Lung (tissue), 12 donors: Measurements from ENCODE around the gene ZNF467. TPM values are rescaled to one million over a fixed set of nuclear protein-coding genes. Genes with fewer than 3 reads are reported as not detected.

Experiments used
- ATAC-seq: fragments of 200-7000 bp; cut with Tn5 transposase; one replicate; pipeline ENCODE4 v1.9.1; 2020; ENCODE audit warnings: moderate number of reproducible peaks; ENCODE audit not compliant: insufficient read depth, low FRiP score
- DNase-seq, 3 donors: peaks; one replicate each; pipeline ENCODE4 v3.0.0-alpha.2; 2013 to 2017
- H3K27ac ChIP-seq, 2 donors: one replicate each; pipeline ENCODE4 v1.5.1; 2013; ENCODE audit warnings: mild to moderate bottlenecking in 2 of 2, moderate library complexity in 2 of 2, control low read depth in 1 of 2, inconsistent platforms in 1 of 2, low read depth in 1 of 2, low read length in 1 of 2
- H3K27me3 ChIP-seq, 3 donors: one replicate each; pipeline ENCODE4 v1.5.1; 2013; ENCODE audit warnings: low read length in 2 of 3; ENCODE audit not compliant: control insufficient read depth in 3 of 3, insufficient read depth in 3 of 3
- H3K36me3 ChIP-seq, 4 donors: one replicate each; pipeline ENCODE4 v1.5.1; 2013; ENCODE audit warnings: low read length in 4 of 4, mild to moderate bottlenecking in 1 of 4, moderate library complexity in 1 of 4; ENCODE audit not compliant: control insufficient read depth in 4 of 4, insufficient read depth in 4 of 4
- H3K4me1 ChIP-seq, 5 donors: one replicate each; pipeline ENCODE4 v1.5.1; 2013; ENCODE audit warnings: low read length in 5 of 5, mild to moderate bottlenecking in 2 of 5, moderate library complexity in 1 of 5; ENCODE audit not compliant: control insufficient read depth in 5 of 5, insufficient read depth in 5 of 5
- H3K4me3 ChIP-seq: one replicate; pipeline ENCODE4 v1.5.1; 2013; ENCODE audit warnings: mild to moderate bottlenecking, control low read depth, moderate library complexity
- H3K9ac ChIP-seq, 2 donors: one replicate each; pipeline ENCODE4 v1.5.1; 2013; ENCODE audit warnings: low read length in 2 of 2, control low read depth in 1 of 2; ENCODE audit not compliant: insufficient read depth in 1 of 2
- H3K9me3 ChIP-seq, 4 donors: one replicate each; pipeline ENCODE4 v1.5.1; 2013; ENCODE audit warnings: low read length in 3 of 4, mild to moderate bottlenecking in 1 of 4, moderate library complexity in 1 of 4; ENCODE audit not compliant: control insufficient read depth in 4 of 4, insufficient read depth in 3 of 4
- WGBS, 2 donors: extraction: QIAGEN DNeasy Blood & Tissue Kit; methylation state at CpG; one replicate each; pipeline ENCODE4 v1.1.7; 2013; 5-methylcytosine and 5-hydroxymethylcytosine counted together
- polyA plus RNA-seq, 2 donors: library from polyadenylated mRNA; stranded (reverse); fragments of 200-250 nt; gene quantifications; one replicate each; pipeline ENCODE4 v1.2.1, GENCODE V29; 2013
- total RNA-seq, 2 donors: library from RNA; depleted of rRNA in 1 of 2; stranded (reverse); fragments of >200 nt in 1 of 2; gene quantifications; one replicate each; pipeline ENCODE4 v1.2.1, GENCODE V29; 2014 to 2021
- TF ChIP-seq, protein P1 (sequence below): IDR thresholded peaks from 2 replicates; pipeline ENCODE4 v1.5.1; 2012; ENCODE audit warnings: mild to moderate bottlenecking; ENCODE audit errors: control extremely low read depth, extremely low read depth
- donor health status: control.
- donor health status: control.
- donor health status: Bipolar disorder and iron deficiency.
- donor health status: healthy.
- donor health status: DM: yes; HTN: yes; CAD: no.

The ZNF467 gene
- total and polyA plus RNA-seq, 4 donors: 9.8 to 27.2 (median 14.9) TPM

DNA sequence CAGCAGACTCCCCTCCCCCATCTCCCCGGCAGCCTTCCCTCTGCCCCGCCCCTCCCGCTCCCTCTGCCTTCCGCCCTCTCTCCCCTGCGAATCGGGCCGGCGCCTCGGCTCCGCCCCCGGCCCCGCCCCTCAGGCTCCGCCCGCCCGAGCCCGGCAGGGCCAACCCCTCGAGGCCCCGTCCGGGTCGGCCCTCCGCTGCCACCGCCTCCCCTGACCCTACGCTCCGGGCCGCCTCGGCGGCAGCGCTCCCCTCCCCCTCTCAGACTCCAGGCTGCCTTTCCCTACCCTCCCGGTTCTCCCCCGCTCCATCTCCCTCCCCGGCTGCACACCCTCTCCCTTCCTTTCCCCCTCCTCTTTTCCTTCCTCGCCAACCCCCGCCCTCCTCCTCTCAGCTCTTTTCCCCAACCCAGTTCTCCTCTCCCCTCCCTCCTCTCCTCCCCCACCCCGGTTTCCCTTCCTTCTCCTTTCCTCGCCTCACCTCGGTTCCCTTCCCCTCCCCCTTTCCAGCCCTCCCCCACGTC is 1.6 kb downstream of the ZNF467 start:
- no peaks in the 10 kb centered on the region for H3K9me3 ChIP-seq
- no peak overlapping the region for H3K9ac ChIP-seq
- TF ChIP-seq, protein P1, sequence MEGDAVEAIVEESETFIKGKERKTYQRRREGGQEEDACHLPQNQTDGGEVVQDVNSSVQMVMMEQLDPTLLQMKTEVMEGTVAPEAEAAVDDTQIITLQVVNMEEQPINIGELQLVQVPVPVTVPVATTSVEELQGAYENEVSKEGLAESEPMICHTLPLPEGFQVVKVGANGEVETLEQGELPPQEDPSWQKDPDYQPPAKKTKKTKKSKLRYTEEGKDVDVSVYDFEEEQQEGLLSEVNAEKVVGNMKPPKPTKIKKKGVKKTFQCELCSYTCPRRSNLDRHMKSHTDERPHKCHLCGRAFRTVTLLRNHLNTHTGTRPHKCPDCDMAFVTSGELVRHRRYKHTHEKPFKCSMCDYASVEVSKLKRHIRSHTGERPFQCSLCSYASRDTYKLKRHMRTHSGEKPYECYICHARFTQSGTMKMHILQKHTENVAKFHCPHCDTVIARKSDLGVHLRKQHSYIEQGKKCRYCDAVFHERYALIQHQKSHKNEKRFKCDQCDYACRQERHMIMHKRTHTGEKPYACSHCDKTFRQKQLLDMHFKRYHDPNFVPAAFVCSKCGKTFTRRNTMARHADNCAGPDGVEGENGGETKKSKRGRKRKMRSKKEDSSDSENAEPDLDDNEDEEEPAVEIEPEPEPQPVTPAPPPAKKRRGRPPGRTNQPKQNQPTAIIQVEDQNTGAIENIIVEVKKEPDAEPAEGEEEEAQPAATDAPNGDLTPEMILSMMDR: no peak
- 1 to 2% methylated on average over 18 to 37 of the region's 37 CpGs for WGBS, 2 donors
- peaks cover 0 to 6% (median 0%) of the 10 kb centered on the region in 3 donors for H3K27me3 ChIP-seq
- DNase-seq: peak; percentile 97 to 99 (median 98)
- H3K4me3 ChIP-seq: peak overlapping the region; percentile 52
- peaks cover 0 to 26% (median 15%) of the 10 kb centered on the region in 5 donors for H3K4me1 ChIP-seq
- H3K36me3 ChIP-seq: peaks cover 0 to 18% (median 7%) of the 10 kb centered on the region in 4 donors
- ATAC-seq: peak; percentile 91
- H3K27ac ChIP-seq: peak overlapping the region; percentile 27 to 59

DNA sequence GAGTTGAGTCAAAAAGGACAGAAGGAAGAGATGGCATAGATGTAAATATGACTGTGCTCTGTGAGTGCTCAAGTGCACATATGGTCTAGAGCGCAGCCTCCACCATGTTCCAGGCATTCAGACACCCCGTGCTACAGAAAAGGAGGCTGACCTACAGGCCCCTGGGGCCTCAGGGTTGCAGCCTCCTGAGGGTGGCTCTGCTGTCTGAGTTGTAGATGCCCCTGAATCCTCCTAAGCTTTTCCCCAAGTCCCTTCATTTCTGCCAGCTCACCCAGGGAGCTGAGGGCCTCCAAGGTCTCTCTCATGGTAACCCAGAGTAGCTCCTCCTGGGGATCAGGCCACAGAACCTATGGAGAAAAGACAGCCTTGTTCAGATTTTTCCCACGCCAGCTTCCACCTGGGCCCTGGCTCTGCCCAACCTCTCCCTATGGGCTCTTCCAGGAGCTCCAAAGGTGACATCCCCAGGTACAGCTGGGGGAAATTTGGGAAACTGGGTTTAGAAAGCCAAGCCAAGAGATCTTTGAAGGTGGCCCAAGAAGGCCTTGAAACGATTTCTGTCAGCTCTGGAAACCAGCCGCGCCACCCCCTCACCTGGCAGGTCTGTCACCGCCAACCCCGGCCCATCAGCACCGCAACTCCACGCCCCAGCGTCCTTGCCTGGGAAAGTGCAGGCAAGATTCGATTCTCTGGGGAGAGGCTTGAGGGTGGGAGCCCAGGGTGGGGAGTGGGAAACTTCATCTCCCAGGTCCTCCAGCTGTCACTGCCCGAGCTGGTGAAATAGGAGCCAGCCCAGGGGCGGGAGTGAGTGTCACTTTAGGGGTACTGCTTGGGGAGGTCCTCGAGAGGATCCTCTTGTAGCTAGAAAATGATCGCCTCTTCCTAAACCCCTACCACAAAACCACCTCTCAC is 2.4 kb downstream of the ZNF467 start:
- ATAC-seq: no peak

DNA sequence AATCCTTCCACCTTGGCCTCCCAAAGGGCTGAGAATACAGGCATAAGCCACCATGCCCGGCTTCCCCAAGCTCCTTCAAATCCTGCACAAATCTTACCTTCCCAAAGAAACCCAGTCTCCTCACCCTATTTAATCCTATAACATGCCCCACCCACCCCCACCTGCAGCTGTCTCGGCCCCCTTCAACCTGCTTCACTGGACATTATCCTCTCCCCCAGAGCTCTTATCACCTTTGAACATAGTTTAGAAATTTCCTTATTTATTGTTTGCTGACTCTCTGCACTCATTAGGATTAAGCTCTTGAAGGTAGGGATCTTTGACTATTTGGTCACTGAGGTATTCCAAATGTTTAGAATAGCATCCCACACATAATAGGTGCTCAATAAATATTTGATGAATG is 3.5 kb downstream of the ZNF467 start:
- TF ChIP-seq, protein P1: no peak
- no peak for DNase-seq
- H3K9ac ChIP-seq: no peak overlapping the region
- H3K4me1 ChIP-seq: peaks cover 0 to 12% (median 5%) of the 10 kb centered on the region in 5 donors
- no peak for ATAC-seq
- peaks cover 0 to 19% (median 0%) of the 10 kb centered on the region in 3 donors for H3K27me3 ChIP-seq
- H3K9me3 ChIP-seq: peaks cover 0 to 3% (median 0%) of the 10 kb centered on the region in 4 donors
- 88 to 93% methylated on average over 2 of the region's 2 CpGs for WGBS, 2 donors
- H3K36me3 ChIP-seq: peaks cover 0 to 33% (median 11%) of the 10 kb centered on the region in 4 donors
- no peak overlapping the region for H3K4me3 ChIP-seq
- H3K27ac ChIP-seq: no peak overlapping the region

More for the DNA sequence above, 2.4 kb downstream of the ZNF467 start:
- Histone ChIP-seq H3K9ac (no peak overlapping the region), H3K4me3 (no peak overlapping the region), H3K4me1 (peaks cover 0 to 18% (median 13%) of the 10 kb centered on the region in 5 donors), H3K36me3 (peaks cover 0 to 23% (median 7%) of the 10 kb centered on the region in 4 donors), H3K9me3 (no peaks in the 10 kb centered on the region), H3K27ac (peak overlapping the region in 1 of 2 donors; percentile 59), H3K27me3 (peaks cover 0 to 14% (median 0%) of the 10 kb centered on the region in 3 donors)
- DNase-seq: no peak
- TF ChIP-seq, protein P1: no peak
- 48 to 57% methylated on average over 16 of the region's 16 CpGs for WGBS, 2 donors
